Endothelial cell (in vitro differentiated cells): ENCODE data around the gene CCT2. TPM values are rescaled to one million over a fixed set of nuclear protein-coding genes. Genes with fewer than 3 reads are reported as not detected.

Experiments
- DNase-seq: peaks from one replicate; pipeline ENCODE4 v3.0.0; 2021; ENCODE audit warnings: low spot score
- H3K27ac Mint-ChIP-seq: one replicate; pipeline ENCODE4 v1.8.0; 2021; ENCODE audit warnings: mixed read lengths, inconsistent platforms; ENCODE audit not compliant: unreplicated experiment
- H3K27me3 Mint-ChIP-seq: one replicate; pipeline ENCODE4 v1.8.0; 2021; ENCODE audit warnings: mild to moderate bottlenecking, moderate library complexity, mixed read lengths, inconsistent platforms; ENCODE audit not compliant: unreplicated experiment
- H3K36me3 Mint-ChIP-seq: one replicate; pipeline ENCODE4 v1.8.0; 2021; ENCODE audit warnings: mild to moderate bottlenecking, low read depth, mixed read lengths, inconsistent platforms; ENCODE audit not compliant: unreplicated experiment
- H3K4me1 Mint-ChIP-seq: one replicate; pipeline ENCODE4 v1.8.0; 2021; ENCODE audit warnings: mild to moderate bottlenecking, mixed read lengths, inconsistent platforms; ENCODE audit not compliant: unreplicated experiment
- H3K4me3 Mint-ChIP-seq: one replicate; pipeline ENCODE4 v1.8.0; 2021; ENCODE audit warnings: mild to moderate bottlenecking, mixed read lengths, inconsistent platforms; ENCODE audit not compliant: unreplicated experiment
- H3K9me3 Mint-ChIP-seq: one replicate; pipeline ENCODE4 v1.8.0; 2021; ENCODE audit warnings: mixed read lengths, inconsistent platforms; ENCODE audit not compliant: unreplicated experiment
- total RNA-seq: library from RNA; stranded (reverse); fragmentation: NEBNext Ultra II Directional; extraction: Animal tissue kit (Norgen Biotek cat#: 25700); gene quantifications from one replicate; pipeline ENCODE4 v1.2.1, GENCODE V29; 2021; ENCODE audit not compliant: unreplicated experiment
- TF ChIP-seq, protein P1 (sequence below): fragments of 200-600 bp; sonication (generic); IDR thresholded peaks from one replicate; pipeline ENCODE4 v1.5.0; 2021; ENCODE audit warnings: antibody characterized with exemption; ENCODE audit not compliant: unreplicated experiment

CCT2 gene
- total RNA-seq, 1 donor from 2014 or later = 153 TPM

DNA sequence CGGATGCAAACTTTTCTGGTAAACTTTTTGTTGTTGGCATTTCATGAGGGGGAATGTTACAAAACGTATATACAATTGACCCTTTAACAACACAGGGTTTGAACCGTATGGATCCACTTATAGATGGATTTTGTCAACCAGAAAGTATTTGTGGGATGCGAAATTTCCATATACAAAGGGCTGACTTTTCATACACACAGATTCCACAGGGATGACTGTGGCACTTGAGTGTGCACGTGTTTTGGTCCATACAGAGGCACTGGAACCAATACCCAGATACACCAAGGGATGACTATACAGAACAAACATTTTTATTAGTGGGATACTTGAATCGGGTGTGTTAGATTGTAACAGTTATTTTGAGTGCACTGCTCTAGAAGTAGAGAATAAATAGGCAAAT is 29.8 kb upstream of the CCT2 start:
- no peaks in the 10 kb centered on the region for H3K4me1 Mint-ChIP-seq
- no peak overlapping the region for H3K27ac Mint-ChIP-seq
- TF ChIP-seq, protein P1, sequence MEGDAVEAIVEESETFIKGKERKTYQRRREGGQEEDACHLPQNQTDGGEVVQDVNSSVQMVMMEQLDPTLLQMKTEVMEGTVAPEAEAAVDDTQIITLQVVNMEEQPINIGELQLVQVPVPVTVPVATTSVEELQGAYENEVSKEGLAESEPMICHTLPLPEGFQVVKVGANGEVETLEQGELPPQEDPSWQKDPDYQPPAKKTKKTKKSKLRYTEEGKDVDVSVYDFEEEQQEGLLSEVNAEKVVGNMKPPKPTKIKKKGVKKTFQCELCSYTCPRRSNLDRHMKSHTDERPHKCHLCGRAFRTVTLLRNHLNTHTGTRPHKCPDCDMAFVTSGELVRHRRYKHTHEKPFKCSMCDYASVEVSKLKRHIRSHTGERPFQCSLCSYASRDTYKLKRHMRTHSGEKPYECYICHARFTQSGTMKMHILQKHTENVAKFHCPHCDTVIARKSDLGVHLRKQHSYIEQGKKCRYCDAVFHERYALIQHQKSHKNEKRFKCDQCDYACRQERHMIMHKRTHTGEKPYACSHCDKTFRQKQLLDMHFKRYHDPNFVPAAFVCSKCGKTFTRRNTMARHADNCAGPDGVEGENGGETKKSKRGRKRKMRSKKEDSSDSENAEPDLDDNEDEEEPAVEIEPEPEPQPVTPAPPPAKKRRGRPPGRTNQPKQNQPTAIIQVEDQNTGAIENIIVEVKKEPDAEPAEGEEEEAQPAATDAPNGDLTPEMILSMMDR = no peak
- no peak for DNase-seq
- no peaks in the 10 kb centered on the region for H3K9me3 Mint-ChIP-seq
- no peak overlapping the region for H3K4me3 Mint-ChIP-seq
- H3K27me3 Mint-ChIP-seq = no peaks in the 10 kb centered on the region
- H3K36me3 Mint-ChIP-seq = no peaks in the 10 kb centered on the region

DNA sequence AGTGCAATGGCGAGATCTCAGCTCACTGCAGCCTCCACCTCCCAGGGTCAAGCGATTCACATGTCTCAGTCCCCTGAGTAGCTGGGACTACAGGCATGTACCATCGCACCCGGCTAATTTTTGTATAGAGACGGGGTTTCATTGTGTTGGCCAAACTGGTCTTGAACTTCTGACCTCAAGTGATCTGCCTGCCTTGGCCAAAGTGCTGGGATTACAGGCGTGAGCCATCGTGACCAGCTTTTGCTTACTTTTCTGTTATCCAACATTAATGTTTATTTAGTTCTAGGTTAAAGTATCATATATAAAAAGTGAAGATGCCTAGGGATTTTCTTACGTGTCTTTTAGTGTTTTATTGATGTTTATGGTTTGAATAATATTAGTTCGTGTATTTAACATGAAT is 28.9 kb upstream of the CCT2 start:
- Mint-ChIP-seq H3K4me1 (no peaks in the 10 kb centered on the region), H3K9me3 (no peaks in the 10 kb centered on the region), H3K36me3 (no peaks in the 10 kb centered on the region), H3K4me3 (no peak overlapping the region), H3K27ac (no peak overlapping the region), H3K27me3 (no peaks in the 10 kb centered on the region)
- TF ChIP-seq, protein P1 = no peak
- no peak for DNase-seq

DNA sequence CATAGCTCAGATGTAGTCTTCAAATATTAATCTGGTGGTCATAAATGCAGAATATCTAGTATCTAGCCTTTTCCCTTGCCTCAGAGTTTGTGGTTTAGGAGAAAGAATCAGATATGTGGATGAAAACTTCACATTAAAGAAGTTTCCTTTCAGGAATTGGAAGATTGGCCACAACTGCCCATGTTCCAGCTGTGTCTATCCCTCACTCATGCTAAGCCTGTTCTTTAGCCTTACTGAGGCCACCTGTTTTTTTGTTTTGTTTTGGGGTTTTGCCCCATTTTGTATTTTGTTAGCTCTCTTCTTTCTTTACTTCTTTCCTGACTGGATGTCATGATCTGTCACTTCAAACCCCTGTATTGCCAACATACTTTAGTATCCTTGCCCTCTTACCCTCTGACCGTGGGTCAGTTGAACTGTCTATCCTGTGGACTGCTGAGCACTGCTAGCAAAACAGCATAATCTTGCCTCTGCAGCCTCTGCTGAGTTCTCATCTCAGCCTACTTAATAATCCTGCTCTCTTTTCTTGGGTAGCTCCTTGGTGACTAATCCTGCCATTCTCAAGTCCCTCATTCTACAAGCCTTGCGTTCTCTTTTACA is 22.0 kb upstream of the CCT2 start:
- no peaks in the 10 kb centered on the region for H3K36me3 Mint-ChIP-seq
- no peak overlapping the region for H3K4me3 Mint-ChIP-seq
- DNase-seq = no peak
- no peak overlapping the region for H3K27ac Mint-ChIP-seq
- no peaks in the 10 kb centered on the region for H3K27me3 Mint-ChIP-seq
- no peaks in the 10 kb centered on the region for H3K9me3 Mint-ChIP-seq
- H3K4me1 Mint-ChIP-seq = peaks cover 10% of the 10 kb centered on the region
- TF ChIP-seq, protein P1 = no peak

DNA sequence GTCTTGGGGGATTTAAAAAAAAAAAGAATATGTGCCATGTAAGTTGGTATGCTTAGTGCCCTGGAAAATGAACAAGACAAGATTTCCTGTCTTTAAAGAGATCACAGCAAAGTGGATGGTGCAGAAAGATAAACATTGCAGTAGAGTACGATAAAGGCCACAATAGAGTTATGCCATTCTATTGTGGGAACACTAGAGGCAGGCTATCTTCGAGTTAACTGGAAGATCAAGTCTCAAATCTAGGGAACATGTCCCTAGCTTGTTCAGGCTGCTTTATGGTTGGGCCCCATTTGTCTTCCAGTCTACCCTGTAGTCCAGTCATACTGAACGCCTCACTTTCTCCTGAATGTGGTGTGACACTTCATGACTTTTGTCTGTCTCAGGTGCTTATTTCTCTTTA is 18.7 kb upstream of the CCT2 start:
- Mint-ChIP-seq H3K27me3 (no peaks in the 10 kb centered on the region), H3K4me3 (no peak overlapping the region), H3K36me3 (peaks cover 6% of the 10 kb centered on the region), H3K9me3 (no peaks in the 10 kb centered on the region), H3K27ac (no peak overlapping the region), H3K4me1 (peaks cover 10% of the 10 kb centered on the region)
- TF ChIP-seq, protein P1 = no peak
- no peak for DNase-seq

DNA sequence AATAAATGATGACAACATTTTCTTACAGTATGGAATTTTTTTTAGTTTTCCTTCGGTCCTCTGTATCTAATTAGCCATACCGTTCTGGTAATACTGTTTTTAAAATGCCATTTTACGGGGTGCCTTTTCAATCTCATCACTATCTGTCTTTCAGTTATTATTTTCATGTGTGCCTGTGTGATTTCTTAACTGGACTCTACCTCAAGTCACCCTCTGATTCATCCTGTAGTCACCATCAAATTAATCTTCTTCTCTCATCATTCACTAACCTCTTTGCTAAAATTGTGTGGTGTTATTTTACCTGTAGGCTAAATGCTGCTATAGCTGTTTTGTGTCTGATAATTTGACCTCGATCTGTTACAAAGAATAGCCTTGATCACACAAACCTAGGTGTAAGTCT is 16.0 kb upstream of the CCT2 start:
- H3K4me3 Mint-ChIP-seq = no peak overlapping the region
- no peaks in the 10 kb centered on the region for H3K27me3 Mint-ChIP-seq
- peaks cover 10% of the 10 kb centered on the region for H3K36me3 Mint-ChIP-seq
- H3K9me3 Mint-ChIP-seq = no peaks in the 10 kb centered on the region
- TF ChIP-seq, protein P1 = no peak
- H3K27ac Mint-ChIP-seq = peak overlapping the region; percentile 53
- H3K4me1 Mint-ChIP-seq = peaks cover 10% of the 10 kb centered on the region
- DNase-seq = no peak
